ENCODE measurements around the gene METTL26.

Gene METTL26

GRCh38 chr16:667780-668518 is 31.8 kb upstream of the METTL26 start, which contains the start of gene RHOT2:
Gene RHOT2 (plus strand): TSS chr16:668132. CDS start chr16:668200, 68 bp downstream.
- peak within 1 kb of the TSS; percentile 97 for H3K4me3 ChIP-seq (ENCODE audit: low read length)
- H3K36me3 ChIP-seq (replicated peaks; ENCODE audit: low read depth, low read length), result peaks cover 25% of the 10 kb centered on the region
- no peaks in the 10 kb centered on the region for H4K20me1 ChIP-seq (ENCODE audit: insufficient read depth, low read length)
- H3K4me2 ChIP-seq (ENCODE audit: low read length), result peak within 1 kb of the TSS; percentile 91
- H3K9me3 ChIP-seq (ENCODE audit: insufficient read depth, low read length), result no peaks in the 10 kb centered on the region
- TF ChIP-seq EZH2phosphoT487 (IDR thresholded peaks at IDR 0.05; ENCODE audit: low read depth) (no peak), CTCF (IDR thresholded peaks at IDR 0.05; ENCODE audit: low read depth, low read length) (peak; percentile 87)
- H3K79me2 ChIP-seq (ENCODE audit: low read length), result peaks cover 21% of the 10 kb centered on the region
- H2AFZ ChIP-seq (ENCODE audit: low read depth, low read length), result no peak within 1 kb of the TSS
- H3K4me1 ChIP-seq (ENCODE audit: low read length), result peaks cover 12% of the 10 kb centered on the region
- H3K27me3 ChIP-seq (ENCODE audit: low read depth, low read length), result no peaks in the 10 kb centered on the region
- peak within 1 kb of the TSS; percentile 64 for H3K27ac ChIP-seq (ENCODE audit: low read length)
- H3K9ac ChIP-seq (ENCODE audit: low read length), result peak within 1 kb of the TSS; percentile 94

GRCh38 chr16:667113-667779 is 31.1 kb upstream of the METTL26 start:
- H3K4me2 ChIP-seq (ENCODE audit: low read length), result peak overlapping the region; percentile 63
- 0 out of 2 replicates have a peak overlapping the region, but pooled peaks have one; percentile 0 for H3K27ac ChIP-seq (ENCODE audit: low read length)
- H3K4me3 ChIP-seq (ENCODE audit: low read length), result peak overlapping the region; percentile 97
- no peak for TF ChIP-seq CTCF (IDR thresholded peaks at IDR 0.05; ENCODE audit: low read depth, low read length)
- TF ChIP-seq EZH2phosphoT487 (IDR thresholded peaks at IDR 0.05; ENCODE audit: low read depth), result no peak
- H2AFZ ChIP-seq (ENCODE audit: low read depth, low read length), result no peak overlapping the region
- peak overlapping the region; percentile 26; the same call in 1 of the 2 replicates for H3K9ac ChIP-seq (ENCODE audit: low read length)
- no peaks in the 10 kb centered on the region for H4K20me1 ChIP-seq (ENCODE audit: insufficient read depth, low read length)
- peaks cover 19% of the 10 kb centered on the region for H3K36me3 ChIP-seq (replicated peaks; ENCODE audit: low read depth, low read length)
- peaks cover 21% of the 10 kb centered on the region for H3K79me2 ChIP-seq (ENCODE audit: low read length)
- peaks cover 12% of the 10 kb centered on the region for H3K4me1 ChIP-seq (ENCODE audit: low read length)
- no peaks in the 10 kb centered on the region for H3K9me3 ChIP-seq (ENCODE audit: insufficient read depth, low read length)
- H3K27me3 ChIP-seq (ENCODE audit: low read depth, low read length), result no peaks in the 10 kb centered on the region

GRCh38 chr16:666572-666971 is 30.5 kb upstream of the METTL26 start:
- no peak for TF ChIP-seq CTCF (IDR thresholded peaks at IDR 0.05; ENCODE audit: low read depth, low read length)
- no peak for TF ChIP-seq EZH2phosphoT487 (IDR thresholded peaks at IDR 0.05; ENCODE audit: low read depth)
- H3K4me2 ChIP-seq (ENCODE audit: low read length), result no peak overlapping the region
- H3K4me1 ChIP-seq (ENCODE audit: low read length), result peaks cover 12% of the 10 kb centered on the region
- peaks cover 21% of the 10 kb centered on the region for H3K79me2 ChIP-seq (ENCODE audit: low read length)
- H3K4me3 ChIP-seq (ENCODE audit: low read length), result no peak overlapping the region
- H3K36me3 ChIP-seq (replicated peaks; ENCODE audit: low read depth, low read length), result peaks cover 15% of the 10 kb centered on the region
- H3K27ac ChIP-seq (ENCODE audit: low read length), result no peak overlapping the region
- H3K27me3 ChIP-seq (ENCODE audit: low read depth, low read length), result no peaks in the 10 kb centered on the region
- H2AFZ ChIP-seq (ENCODE audit: low read depth, low read length), result no peak overlapping the region
- no peaks in the 10 kb centered on the region for H3K9me3 ChIP-seq (ENCODE audit: insufficient read depth, low read length)
- no peak overlapping the region for H3K9ac ChIP-seq (ENCODE audit: low read length)
- no peaks in the 10 kb centered on the region for H4K20me1 ChIP-seq (ENCODE audit: insufficient read depth, low read length)

- H3K27ac ChIP-seq (ENCODE audit: low read length), result no peak overlapping the region
- TF ChIP-seq EZH2phosphoT487 (IDR thresholded peaks at IDR 0.05; ENCODE audit: low read depth) (no peak), CTCF (IDR thresholded peaks at IDR 0.05; ENCODE audit: low read depth, low read length) (no peak)
These were observed 26.5 kb upstream of the METTL26 start for GRCh38 chr16:662597-662996.

More at GRCh38 chr16:662597-662996, 26.5 kb upstream of the METTL26 start:
- H3K79me2 ChIP-seq (ENCODE audit: low read length), result no peaks in the 10 kb centered on the region
- H3K27me3 ChIP-seq (ENCODE audit: low read depth, low read length), result no peaks in the 10 kb centered on the region
- H3K9ac ChIP-seq (ENCODE audit: low read length), result no peak overlapping the region
- H3K4me2 ChIP-seq (ENCODE audit: low read length), result no peak overlapping the region
- peaks cover 7% of the 10 kb centered on the region; the same call in 1 of the 2 replicates for H3K4me1 ChIP-seq (ENCODE audit: low read length)
- H3K4me3 ChIP-seq (ENCODE audit: low read length), result no peak overlapping the region
- peaks cover 4% of the 10 kb centered on the region for H3K36me3 ChIP-seq (replicated peaks; ENCODE audit: low read depth, low read length)
- H2AFZ ChIP-seq (ENCODE audit: low read depth, low read length), result no peak overlapping the region
- H3K9me3 ChIP-seq (ENCODE audit: insufficient read depth, low read length), result no peaks in the 10 kb centered on the region
- H4K20me1 ChIP-seq (ENCODE audit: insufficient read depth, low read length), result no peaks in the 10 kb centered on the region
